Keratinocyte (primary cell): ENCODE measurements around the gene SELPLG. TPM values are rescaled to one million over a fixed set of nuclear protein-coding genes. Genes with fewer than 3 reads are reported as not detected.
"Not testable (repeated sequence)": the region's sequence is repeated elsewhere in the genome, so short reads cannot be mapped to it uniquely, and the experiment has no call there.

Experiments
- DNase-seq: peaks from one replicate; pipeline ENCODE4 v3.0.0-alpha.2; 2011; ENCODE audit warnings: low read depth, missing footprints, low spot score
- FAIRE-seq: peaks from 2 replicates; lab custom pipeline; 2011; peaks lifted over from hg19 to GRCh38; lab: Jason Lieb, UNC
- H2AFZ ChIP-seq: 2 replicates; pipeline ENCODE4 v1.6.0; 2012; ENCODE audit warnings: low read length, control low read depth, inconsistent platforms; ENCODE audit not compliant: control insufficient read depth
- H3K27ac ChIP-seq: 2 replicates; pipeline ENCODE4 v1.5.1; 2011; ENCODE audit warnings: low read length; ENCODE audit not compliant: control insufficient read depth, insufficient read depth
- H3K27me3 ChIP-seq: 3 replicates; pipeline ENCODE4 v1.6.0; 2011; ENCODE audit warnings: low read length; ENCODE audit not compliant: control insufficient read depth, insufficient read depth; ENCODE audit errors: extremely low read depth
- H3K36me3 ChIP-seq, 2 experiments: 2 replicates in 1 of 2; 3 replicates in 1 of 2; pipeline ENCODE4 v1.5.1; 2011; ENCODE audit warnings: low read length in 2 of 2, mild to moderate bottlenecking in 1 of 2; ENCODE audit not compliant: control insufficient read depth in 2 of 2, insufficient read depth in 2 of 2; ENCODE audit errors: extremely low read depth in 1 of 2
- H3K4me1 ChIP-seq: 3 replicates; pipeline ENCODE4 v1.5.1; 2011; ENCODE audit warnings: low read length; ENCODE audit not compliant: control insufficient read depth, insufficient read depth; ENCODE audit errors: extremely low read depth
- H3K4me2 ChIP-seq: 3 replicates; pipeline ENCODE4 v1.6.0; 2011; ENCODE audit warnings: low read depth, low read length; ENCODE audit not compliant: control insufficient read depth, insufficient read depth; ENCODE audit errors: extremely low read depth
- H3K4me3 ChIP-seq, 3 experiments: fragments of 200-600 bp in 1 of 3; sonication (generic) in 1 of 3; 2 replicates in 2 of 3; 3 replicates in 1 of 3; pipeline ENCODE4 v1.5.1; 2011 to 2016; ENCODE audit warnings: low read length in 3 of 3, mild to moderate bottlenecking in 3 of 3, control low read depth in 2 of 3, inconsistent platforms in 1 of 3, low read depth in 1 of 3, mixed read lengths in 1 of 3, mixed run types in 1 of 3, moderate library complexity in 1 of 3; ENCODE audit not compliant: control insufficient read depth in 2 of 3, insufficient read depth in 2 of 3; ENCODE audit errors: extremely low read depth in 1 of 3
- H3K79me2 ChIP-seq: 2 replicates; pipeline ENCODE4 v1.6.0; 2012; ENCODE audit warnings: low read length; ENCODE audit not compliant: control insufficient read depth, insufficient read depth
- H3K9ac ChIP-seq: 3 replicates; pipeline ENCODE4 v1.6.0; 2011; ENCODE audit warnings: low read length; ENCODE audit not compliant: control insufficient read depth, insufficient read depth; ENCODE audit errors: extremely low read depth
- H3K9me1 ChIP-seq: 3 replicates; pipeline ENCODE4 v1.6.0; 2011; ENCODE audit warnings: low read length; ENCODE audit not compliant: control insufficient read depth, insufficient read depth; ENCODE audit errors: extremely low read depth
- H3K9me3 ChIP-seq: 2 replicates; pipeline ENCODE4 v1.5.1; 2012; ENCODE audit warnings: low read depth, low read length; ENCODE audit not compliant: control insufficient read depth
- H4K20me1 ChIP-seq: 3 replicates; pipeline ENCODE4 v1.6.0; 2011; ENCODE audit warnings: low read length; ENCODE audit not compliant: control insufficient read depth, insufficient read depth; ENCODE audit errors: extremely low read depth
- CTCF ChIP-seq, 3 experiments: IDR thresholded peaks in 1 of 3; conservative IDR thresholded peaks in 1 of 3; optimal IDR thresholded peaks in 1 of 3; 2 replicates in 2 of 3; 3 replicates in 1 of 3; pipeline versions ENCODE3 to v1.5.1; 2011; ENCODE audit warnings: low read length in 3 of 3, mild to moderate bottlenecking in 3 of 3, moderate library complexity in 2 of 3, control low read depth in 1 of 3, inconsistent platforms in 1 of 3; ENCODE audit not compliant: insufficient read depth in 2 of 3; ENCODE audit errors: extremely low read depth in 1 of 3
- EZH2 ChIP-seq: IDR thresholded peaks from one replicate; pipeline ENCODE4 v1.6.1; 2012; ENCODE audit warnings: inconsistent platforms, mild to moderate bottlenecking, low read length, moderate library complexity
- dilution Hi-C: fragments of 300-500 bp; cut with MboI; formaldehyde crosslinking; loops from one replicate; pipeline ENCODE4 v1.7.0; 2020; ENCODE audit warnings: low sequenced_read_pairs; ENCODE audit not compliant: extremely low pct_ligation_motif_present
- polyA plus RNA-seq, 5 experiments: library from polyadenylated mRNA; depleted of rRNA in 3 of 5; stranded (reverse) in 3 of 5; stranded (forward) in 1 of 5; unstranded in 1 of 5; fragments of >200 nt; gene quantifications; 1 replicate in 1 of 5; 2 replicates in 3 of 5; 3 replicates in 1 of 5; pipeline versions ENCODE4 v1.2.1 to v1.2.3, GENCODE V29; 2011 to 2012; ENCODE audit warnings: missing spikeins in 2 of 5, low read depth in 1 of 5, low replicate concordance in 1 of 5

Gene SELPLG
- polyA plus RNA-seq, 1 donor (not counting 4 experiments of a cell fraction or from before 2014, with no cell fraction given), result 0.80 TPM

GRCh38 chr12:108620236-108620879 is 13.3 kb downstream of the SELPLG start:
- FAIRE-seq (no peak), DNase-seq (no peak)
- peaks cover 2% of the 10 kb centered on the region for H3K4me1 ChIP-seq
- dilution Hi-C loops, result no loop called here
- no peak for TF ChIP-seq EZH2
- no peak for TF ChIP-seq CTCF (optimal IDR thresholded peaks at IDR 0.05 in 1 of 3, IDR thresholded peaks at IDR 0.05 in 1 of 3, conservative IDR thresholded peaks at IDR 0.05 in 1 of 3; ENCODE audit: extremely low read depth in 1 of 3, insufficient read depth in 2 of 3, low read length in 3 of 3)
- H3K27me3 ChIP-seq, result peaks cover 6% of the 10 kb centered on the region
- no peaks in the 10 kb centered on the region for H3K36me3 ChIP-seq
- H4K20me1 ChIP-seq, result no peaks in the 10 kb centered on the region
- no peak overlapping the region for H3K4me2 ChIP-seq
- H3K9me3 ChIP-seq, result peaks cover 2% of the 10 kb centered on the region
- H3K9me1 ChIP-seq, result no peaks in the 10 kb centered on the region
- no peaks in the 10 kb centered on the region for H3K79me2 ChIP-seq
- no peak overlapping the region for H3K4me3 ChIP-seq
- H3K27ac ChIP-seq, result no peak overlapping the region
- H3K9ac ChIP-seq, result no peak overlapping the region
- no peak overlapping the region for H2AFZ ChIP-seq

GRCh38 chr12:108619369-108620160 is 14.1 kb downstream of the SELPLG start:
- FAIRE-seq (no peak), DNase-seq (no peak)
- Histone ChIP-seq H3K36me3 (no peaks in the 10 kb centered on the region), H3K27me3 (peaks cover 6% of the 10 kb centered on the region), H3K9me3 (peaks cover 2% of the 10 kb centered on the region), H3K9ac (no peak overlapping the region), H3K4me3 (no peak overlapping the region), H3K9me1 (no peaks in the 10 kb centered on the region), H3K4me1 (peaks cover 2% of the 10 kb centered on the region), H3K4me2 (no peak overlapping the region), H3K27ac (no peak overlapping the region), H2AFZ (no peak overlapping the region), H3K79me2 (no peaks in the 10 kb centered on the region), H4K20me1 (no peaks in the 10 kb centered on the region)
- TF ChIP-seq EZH2 (no peak), CTCF (optimal IDR thresholded peaks at IDR 0.05 in 1 of 3, IDR thresholded peaks at IDR 0.05 in 1 of 3, conservative IDR thresholded peaks at IDR 0.05 in 1 of 3; ENCODE audit: extremely low read depth in 1 of 3, insufficient read depth in 2 of 3, low read length in 3 of 3) (no peak)
- dilution Hi-C loops, result no loop called here

GRCh38 chr12:108618953-108619274 is 14.8 kb downstream of the SELPLG start:
- H3K4me1 ChIP-seq, H4K20me1 ChIP-seq, H3K36me3 ChIP-seq, H3K9me3 ChIP-seq, H3K4me3 ChIP-seq, DNase-seq, H3K9ac ChIP-seq, H3K27me3 ChIP-seq, H2AFZ ChIP-seq, H3K9me1 ChIP-seq, H3K27ac ChIP-seq, H3K79me2 ChIP-seq, dilution Hi-C loops, FAIRE-seq, H3K4me2 ChIP-seq: not testable (repeated sequence)
